ENCODE data around the gene KPNA6.

DNA sequence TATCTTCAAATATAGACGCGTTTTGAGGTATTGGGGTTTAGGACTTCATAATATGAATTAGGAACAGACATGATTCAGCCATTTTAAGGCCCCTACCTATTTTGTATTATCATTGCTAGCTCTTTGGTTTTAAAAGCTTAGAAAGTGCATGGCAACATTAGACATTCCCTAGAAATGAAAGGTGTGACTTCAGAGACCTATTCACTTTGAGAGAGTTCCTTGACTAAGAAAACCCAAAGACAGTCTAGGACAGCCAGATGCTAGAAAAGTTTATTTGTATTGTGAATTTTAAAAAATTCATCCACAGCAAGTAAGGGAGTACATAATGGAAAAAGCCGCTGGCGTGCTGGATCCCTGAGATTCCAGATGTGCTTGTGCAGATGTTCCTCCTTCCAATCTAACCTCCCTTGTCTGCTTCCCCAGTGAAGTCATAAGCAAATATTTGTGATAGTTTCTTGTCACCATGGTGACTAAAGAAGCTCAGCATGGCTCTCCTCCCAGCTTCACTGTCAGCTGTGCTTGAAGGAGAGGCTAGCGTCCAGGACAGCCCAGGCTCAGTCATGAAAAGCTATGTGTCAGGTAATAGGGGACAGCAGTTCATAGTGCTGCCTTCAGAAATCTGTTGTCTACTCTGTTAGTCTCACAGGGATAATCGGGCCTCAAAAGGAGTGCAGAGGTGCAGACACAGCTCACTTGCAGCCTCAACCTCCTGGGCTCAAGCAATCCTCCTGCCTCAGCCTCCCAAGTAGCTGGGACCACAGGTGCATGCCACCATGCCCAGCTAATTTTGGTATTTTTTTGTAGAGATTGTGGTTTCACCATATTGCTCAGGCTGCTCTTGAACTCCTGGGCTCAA, 34.8 kb downstream of the KPNA6 start:
- TF ChIP-seq, protein P1, sequence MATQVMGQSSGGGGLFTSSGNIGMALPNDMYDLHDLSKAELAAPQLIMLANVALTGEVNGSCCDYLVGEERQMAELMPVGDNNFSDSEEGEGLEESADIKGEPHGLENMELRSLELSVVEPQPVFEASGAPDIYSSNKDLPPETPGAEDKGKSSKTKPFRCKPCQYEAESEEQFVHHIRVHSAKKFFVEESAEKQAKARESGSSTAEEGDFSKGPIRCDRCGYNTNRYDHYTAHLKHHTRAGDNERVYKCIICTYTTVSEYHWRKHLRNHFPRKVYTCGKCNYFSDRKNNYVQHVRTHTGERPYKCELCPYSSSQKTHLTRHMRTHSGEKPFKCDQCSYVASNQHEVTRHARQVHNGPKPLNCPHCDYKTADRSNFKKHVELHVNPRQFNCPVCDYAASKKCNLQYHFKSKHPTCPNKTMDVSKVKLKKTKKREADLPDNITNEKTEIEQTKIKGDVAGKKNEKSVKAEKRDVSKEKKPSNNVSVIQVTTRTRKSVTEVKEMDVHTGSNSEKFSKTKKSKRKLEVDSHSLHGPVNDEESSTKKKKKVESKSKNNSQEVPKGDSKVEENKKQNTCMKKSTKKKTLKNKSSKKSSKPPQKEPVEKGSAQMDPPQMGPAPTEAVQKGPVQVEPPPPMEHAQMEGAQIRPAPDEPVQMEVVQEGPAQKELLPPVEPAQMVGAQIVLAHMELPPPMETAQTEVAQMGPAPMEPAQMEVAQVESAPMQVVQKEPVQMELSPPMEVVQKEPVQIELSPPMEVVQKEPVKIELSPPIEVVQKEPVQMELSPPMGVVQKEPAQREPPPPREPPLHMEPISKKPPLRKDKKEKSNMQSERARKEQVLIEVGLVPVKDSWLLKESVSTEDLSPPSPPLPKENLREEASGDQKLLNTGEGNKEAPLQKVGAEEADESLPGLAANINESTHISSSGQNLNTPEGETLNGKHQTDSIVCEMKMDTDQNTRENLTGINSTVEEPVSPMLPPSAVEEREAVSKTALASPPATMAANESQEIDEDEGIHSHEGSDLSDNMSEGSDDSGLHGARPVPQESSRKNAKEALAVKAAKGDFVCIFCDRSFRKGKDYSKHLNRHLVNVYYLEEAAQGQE (IDR thresholded peaks at IDR 0.05; ENCODE audit: low read depth), result no peak
- TF ChIP-seq, protein P2, sequence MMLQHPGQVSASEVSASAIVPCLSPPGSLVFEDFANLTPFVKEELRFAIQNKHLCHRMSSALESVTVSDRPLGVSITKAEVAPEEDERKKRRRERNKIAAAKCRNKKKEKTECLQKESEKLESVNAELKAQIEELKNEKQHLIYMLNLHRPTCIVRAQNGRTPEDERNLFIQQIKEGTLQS (IDR thresholded peaks at IDR 0.05), result no peak
- no peak for TF ChIP-seq FOSL1 (IDR thresholded peaks at IDR 0.05; ENCODE audit: low read depth)
